Left colon (tissue), 2 donors: ENCODE results near the gene GRK1. TPM values are rescaled to one million over a fixed set of nuclear protein-coding genes. Genes with fewer than 3 reads are reported as not detected.
A peak's percentile ranks its signal among the peaks of the same experiment; 100 is the strongest.

Source experiments
- ATAC-seq: fragments of 200-7000 bp; cut with Tn5 transposase; one replicate; pipeline ENCODE4 v1.9.1; 2020; ENCODE audit warnings: mild to moderate bottlenecking, moderate library complexity
- DNase-seq, 2 donors: peaks; one replicate each; pipeline ENCODE4 v3.0.0-alpha.2; 2020
- intact Hi-C, 2 donors: fragments of 100-400 bp; cut with DNase I in 1 of 2; cut with micrococcal nuclease in 1 of 2; formaldehyde crosslinking; loops; one replicate each; pipeline versions ENCODE4 v1.11.2 to v1.14.0; 2022; cut with DNase I, micrococcal nuclease
- total RNA-seq, 2 donors: library from RNA; stranded (reverse); fragmentation: NEBNext Ultra II Directional; extraction: Animal tissue kit (Norgen Biotek cat#: 25700); gene quantifications; one replicate each; pipeline ENCODE4 v1.2.1, GENCODE V29; 2021
- donor health status: DM: no; HTN: no; CAD: no.
- donor health status: DM: yes; HTN: yes; CAD: no.

GRK1 gene
- total RNA-seq, 2 donors from 2014 or later: 0.09 TPM; not detected in 1

DNA sequence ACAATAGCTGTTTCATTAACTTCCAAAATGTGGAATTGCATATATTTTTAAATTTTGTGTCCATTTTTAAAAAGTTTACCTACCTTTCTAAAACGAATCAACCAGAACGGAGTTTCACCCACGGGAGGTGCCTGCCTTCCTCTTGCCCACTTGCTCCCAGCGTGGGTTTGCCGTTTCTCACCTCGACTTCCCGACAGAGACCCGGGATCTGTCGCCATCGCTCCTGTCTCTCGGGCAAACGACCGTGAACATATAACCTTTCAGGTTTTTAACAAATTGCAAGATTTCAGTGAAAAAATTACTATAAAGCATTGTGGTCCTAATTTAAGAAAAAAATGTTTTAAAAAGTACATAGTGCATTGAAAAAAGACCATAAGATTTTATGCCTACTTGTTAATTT, 96.2 kb downstream of the GRK1 start:
- no peak for ATAC-seq
- DNase-seq: no peak
- intact Hi-C loops: no loop called here

DNA sequence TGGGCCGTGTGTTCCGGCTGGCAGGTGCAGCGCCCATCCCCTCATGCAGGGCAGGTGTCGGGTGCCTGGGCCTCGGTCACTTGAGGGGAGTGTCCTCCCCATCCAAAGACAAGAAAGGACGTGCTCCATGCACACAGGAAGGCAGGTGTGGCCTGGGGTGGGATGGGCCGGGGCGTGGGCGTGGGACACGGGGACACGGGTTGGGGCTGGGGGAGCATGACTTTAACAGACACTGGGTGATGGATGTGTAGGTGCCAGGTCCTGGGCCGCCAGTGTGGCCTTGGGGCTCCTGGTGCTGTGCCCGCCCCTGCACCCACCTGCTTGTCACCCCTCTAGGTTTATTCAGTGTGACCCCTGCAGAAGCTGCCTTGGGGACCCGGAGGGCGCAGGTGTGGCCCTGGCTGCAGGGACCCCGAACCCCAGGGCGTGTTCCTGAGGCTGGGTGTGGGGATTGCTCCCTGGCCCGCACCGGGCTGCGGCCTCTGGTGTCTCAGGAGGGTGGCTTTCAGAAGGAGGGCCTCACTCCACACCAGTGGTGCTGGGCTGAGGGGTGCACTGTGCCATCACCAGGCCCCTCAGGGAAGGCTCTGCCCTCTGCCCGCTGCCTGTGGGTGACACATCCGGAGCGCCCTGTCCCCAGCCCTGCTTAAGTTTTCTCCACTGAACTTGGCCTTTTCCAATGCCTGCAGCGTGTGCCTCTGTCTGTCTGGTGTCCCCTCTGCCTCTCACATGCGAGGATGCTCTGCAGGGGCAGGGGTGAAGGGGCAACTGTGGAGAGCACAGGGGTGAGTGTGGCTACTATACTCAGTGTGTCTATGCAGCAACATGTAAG, 97.2 kb downstream of the GRK1 start:
- ATAC-seq (no peak), DNase-seq (no peak)
- intact Hi-C loops: no loop called here

DNA sequence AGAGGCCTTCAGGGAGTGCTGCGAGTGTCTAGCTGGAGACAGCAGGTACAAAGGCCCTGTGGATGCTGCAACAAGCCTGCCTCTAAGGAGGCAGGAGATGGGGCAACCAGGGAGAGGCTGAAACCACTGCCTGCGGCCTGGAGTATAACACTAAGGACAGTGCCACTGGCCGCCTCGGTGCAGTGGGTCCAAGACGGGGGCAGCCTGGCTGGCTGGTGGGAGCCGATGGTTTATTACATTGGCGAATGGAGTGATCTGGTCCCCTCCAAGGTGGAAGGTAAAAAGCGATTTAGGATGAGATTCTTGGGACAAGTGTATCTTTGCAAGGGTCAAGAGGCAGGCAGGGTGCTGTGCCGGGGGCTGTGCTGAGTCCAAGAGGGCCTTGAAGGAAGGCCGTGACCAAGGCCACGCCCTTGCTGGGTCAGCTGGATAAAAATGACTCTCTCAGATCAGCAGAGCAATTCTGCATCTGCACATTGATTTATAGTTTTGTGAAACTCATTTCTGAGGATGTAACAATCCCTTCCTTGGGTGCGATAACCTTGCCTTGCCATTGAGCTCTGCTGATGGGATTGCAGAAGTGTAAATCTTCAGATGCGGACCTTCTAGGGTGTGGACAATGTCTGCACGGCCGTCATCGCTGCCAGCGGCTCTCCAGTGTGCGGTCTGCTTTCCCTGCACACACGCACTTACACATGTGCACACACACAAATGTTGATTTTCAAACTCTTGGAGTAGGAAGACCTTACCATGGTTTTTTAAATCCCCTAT, 98.0 kb downstream of the GRK1 start:
- ATAC-seq (no peak), DNase-seq (no peak)
- intact Hi-C loops: no loop called here

DNA sequence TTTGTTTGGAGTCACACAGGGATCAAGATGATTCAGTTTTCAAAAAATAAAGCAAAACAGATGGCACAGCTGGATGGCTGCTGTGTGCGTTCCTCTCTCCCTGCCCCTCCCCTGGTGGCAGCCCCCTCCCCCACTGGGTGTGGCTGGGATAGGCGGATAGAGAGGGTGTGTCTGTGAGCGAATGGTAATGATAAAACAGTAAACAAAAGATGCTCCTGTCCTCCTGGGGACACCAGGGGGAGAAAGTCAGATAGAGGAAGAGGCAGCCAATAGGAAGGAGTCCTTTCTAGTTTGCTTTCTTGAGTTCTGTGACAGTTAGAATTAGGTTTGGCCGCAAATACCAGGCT, 98.5 kb downstream of the GRK1 start:
- intact Hi-C loops: no loop called here
- ATAC-seq (peak; percentile 42), DNase-seq (no peak)

DNA sequence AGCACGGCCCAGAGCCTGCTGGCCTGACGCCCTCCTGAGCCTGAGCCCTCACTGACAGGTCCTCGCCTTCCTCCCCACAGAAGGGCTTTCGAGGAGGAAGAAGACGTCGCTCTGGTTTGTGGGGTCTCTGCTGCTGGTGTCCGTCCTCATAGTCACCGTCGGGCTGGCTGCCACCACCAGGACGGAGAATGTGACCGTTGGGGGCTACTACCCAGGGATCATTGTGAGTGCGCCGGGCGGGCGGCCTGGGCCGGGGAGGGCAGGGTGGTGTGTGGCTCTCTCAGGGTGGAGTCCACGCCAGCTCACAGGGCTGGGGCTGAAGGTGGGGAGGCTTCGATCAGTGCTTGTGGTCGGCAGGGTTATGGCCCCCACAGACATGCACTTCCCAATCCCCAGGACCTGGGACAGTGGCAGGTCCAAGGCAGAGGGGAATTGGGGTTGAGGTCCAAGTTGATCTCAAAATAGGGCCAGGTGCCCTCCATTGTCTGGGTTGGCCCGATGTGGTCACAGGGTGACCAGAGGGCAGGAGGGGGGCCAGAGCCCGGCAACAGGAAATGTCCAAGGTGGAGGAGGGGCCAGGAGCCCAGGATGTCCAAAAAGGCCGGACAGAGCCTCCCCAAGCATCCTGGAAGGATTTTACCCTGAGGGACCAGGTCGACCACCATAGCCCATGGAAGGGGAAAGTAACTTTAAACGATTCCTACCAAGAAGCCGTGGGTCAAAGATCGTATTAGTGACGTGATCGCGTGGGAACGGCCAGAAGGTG, 99.2 kb downstream of the GRK1 start:
- DNase-seq: no peak
- ATAC-seq: no peak
- intact Hi-C loops: no loop called here

DNA sequence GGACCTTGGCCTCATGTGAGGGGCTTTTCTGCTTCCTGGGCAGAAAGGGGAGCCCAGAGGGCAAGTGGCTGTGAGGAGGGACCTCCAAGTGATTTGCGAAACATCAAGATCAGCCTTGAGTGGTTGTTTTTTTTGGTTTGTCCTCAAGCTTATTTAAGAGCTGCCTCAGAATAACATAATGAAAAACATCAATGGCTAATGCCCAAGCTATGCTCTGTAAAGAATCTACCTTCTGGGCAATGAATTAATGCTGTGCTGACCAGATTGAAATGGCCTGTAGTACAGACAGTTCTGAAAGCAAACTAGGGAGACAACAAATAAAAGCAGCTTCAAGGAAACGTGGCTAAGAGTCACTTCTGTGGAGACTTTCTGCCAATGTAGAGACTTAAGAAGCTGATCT, 100.3 kb downstream of the GRK1 start:
- DNase-seq: no peak
- intact Hi-C loops: no loop called here
- no peak for ATAC-seq

DNA sequence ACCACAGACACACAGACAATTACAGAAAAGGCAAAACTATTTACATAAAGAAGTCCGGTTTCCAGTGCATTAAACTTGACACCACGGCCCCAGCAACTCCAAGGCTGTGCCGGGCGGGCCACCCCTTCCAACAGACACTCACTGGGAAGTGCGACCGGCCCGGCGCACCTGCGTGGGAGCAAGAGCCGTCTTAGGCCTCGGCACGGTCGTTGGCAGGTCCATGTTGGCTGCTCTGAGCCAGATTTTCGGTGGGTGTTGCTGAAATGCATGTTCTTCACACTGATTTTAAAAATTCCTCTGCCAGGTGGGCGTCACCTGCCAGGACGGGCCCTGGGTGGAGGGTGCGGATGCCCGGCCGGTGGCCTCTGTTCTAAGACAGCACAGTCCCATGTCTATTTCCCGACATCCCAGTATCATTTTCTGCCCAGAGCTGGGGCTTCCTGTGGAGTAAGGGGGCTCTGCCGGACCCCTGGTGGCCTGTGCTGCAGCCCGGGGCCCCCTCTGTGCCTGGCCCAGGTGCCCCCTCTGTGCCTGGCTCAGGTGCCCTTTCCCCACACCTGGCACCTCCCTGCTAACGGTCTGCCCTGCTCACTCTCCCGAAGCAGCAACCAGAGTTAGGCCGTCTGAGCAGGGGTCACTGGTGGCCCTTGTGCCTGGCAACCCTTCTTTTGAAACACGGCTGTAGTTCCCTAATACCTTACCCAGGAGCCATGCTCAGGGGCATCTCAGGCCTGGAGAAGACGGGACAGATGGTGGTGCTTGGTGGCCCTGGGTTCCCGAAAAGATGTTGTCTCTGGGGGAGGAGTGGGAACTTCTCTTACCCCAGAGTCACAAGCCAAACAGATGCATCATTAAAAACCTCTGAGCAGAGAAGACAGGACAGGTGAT, 101.2 kb downstream of the GRK1 start:
- DNase-seq: no peak
- intact Hi-C loops: no loop called here
- ATAC-seq: no peak

DNA sequence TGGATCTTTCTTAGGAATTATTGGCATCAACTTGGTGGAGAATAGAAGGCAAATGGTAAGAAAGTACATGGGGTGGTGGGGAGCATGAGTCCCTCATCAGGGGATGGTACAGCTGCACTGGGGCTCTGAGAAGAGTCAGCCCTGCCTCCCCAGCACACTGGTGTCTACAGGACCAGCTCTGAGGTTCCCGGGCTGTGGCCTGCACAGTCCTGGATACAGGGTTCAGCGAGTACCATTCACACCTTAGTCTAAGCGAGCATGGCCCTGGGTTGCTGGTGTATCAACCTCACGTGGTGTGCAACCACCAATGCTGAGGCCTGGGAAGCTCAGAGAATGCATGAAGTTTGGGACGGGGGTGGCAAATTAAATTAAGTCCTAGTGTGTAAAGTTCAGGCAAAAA, 102.1 kb downstream of the GRK1 start:
- ATAC-seq: no peak
- intact Hi-C loops: no loop called here

DNA sequence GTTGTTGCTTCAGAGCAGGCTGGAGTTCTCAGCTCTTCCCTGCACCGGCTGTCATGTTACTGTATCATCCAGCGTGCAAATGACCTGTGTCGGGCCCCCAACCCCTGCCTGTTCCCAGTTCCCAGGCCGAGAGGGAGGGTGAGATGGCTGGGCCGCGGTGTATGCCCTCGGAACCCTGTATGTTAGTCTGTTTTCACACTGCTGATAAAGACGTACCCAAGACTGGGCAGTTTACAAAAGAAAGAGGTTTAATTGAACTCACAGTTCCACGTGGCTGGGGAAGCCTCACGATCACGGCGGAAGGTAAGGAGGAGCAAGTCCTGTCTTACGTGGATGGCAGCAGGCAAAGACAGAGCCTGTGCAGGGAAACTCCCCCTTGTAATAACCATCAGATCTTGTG, 102.9 kb downstream of the GRK1 start:
- ATAC-seq: no peak
- DNase-seq: no peak
- intact Hi-C loops: no loop called here

More for the DNA sequence above, 102.1 kb downstream of the GRK1 start:
- no peak for DNase-seq

DNA sequence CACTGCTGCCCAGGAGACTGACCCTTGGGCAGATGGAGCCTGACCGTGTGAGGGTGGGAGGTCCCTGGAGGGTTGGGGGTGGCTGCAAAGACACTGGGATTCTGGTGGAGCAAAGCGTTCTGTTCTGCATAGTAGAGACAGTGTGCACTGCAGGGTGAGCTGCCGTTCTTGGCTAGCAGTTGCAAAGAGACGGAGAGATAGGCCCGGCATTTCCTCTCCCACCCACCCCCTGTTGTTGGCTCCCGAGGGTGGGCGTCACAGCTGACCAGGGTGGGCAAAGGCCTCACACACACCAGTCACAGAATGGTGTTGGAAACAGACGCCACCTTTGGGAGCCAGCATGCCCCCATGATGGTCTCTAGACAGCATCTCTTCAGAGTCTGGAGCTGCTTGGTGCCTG, 103.4 kb downstream of the GRK1 start:
- ATAC-seq (no peak), DNase-seq (no peak)
- intact Hi-C loops: no loop called here

DNA sequence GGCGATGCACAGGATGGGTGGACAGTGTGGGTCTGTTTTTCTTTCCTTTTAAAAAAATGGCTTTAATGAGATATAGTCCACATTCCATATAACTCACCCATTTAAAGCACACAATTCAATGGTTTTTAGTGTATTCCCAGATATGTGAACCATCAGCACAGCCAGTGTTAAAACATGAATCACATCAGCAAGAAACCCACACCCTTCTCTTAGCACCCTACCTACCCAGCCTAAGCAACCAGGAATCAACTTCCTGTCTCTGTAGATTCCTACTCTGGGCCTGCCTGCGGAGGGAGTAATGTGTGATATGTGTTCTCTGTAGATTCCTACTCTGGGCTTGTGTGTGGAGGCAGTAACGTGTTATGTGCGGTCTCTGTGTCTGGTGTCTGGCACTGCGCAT, 103.9 kb downstream of the GRK1 start:
- no peak for DNase-seq
- intact Hi-C loops: no loop called here
- ATAC-seq: no peak

DNA sequence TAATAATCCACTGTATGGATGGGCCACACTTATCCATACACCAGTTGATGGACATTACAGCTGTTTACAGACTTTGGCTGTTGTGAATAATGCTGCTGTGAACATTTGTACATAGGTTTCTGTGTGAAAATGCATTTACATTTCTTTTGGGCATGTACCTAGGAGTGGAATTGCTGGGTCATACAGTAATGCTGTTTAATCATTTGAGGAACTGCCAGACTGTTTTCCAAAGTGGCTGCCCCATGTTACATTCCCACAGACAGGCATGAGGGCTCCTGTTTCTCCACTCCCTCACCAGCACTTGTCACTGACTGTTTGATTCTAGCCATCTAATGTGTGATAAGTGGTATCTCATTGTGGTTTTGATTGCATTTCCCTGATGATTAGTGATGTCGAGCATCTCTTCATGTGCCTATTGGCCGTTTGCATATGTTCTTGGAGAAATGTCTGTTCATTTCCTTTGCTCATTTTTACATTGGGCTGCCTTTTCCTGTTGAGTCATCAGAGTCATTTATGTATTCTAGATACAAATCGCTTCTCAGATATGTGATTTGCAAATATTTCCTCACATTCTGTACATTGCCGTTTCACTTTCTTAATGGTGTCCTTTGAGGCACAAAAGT, 104.8 kb downstream of the GRK1 start:
- DNase-seq (no peak), ATAC-seq (no peak)
- intact Hi-C loops: no loop called here

DNA sequence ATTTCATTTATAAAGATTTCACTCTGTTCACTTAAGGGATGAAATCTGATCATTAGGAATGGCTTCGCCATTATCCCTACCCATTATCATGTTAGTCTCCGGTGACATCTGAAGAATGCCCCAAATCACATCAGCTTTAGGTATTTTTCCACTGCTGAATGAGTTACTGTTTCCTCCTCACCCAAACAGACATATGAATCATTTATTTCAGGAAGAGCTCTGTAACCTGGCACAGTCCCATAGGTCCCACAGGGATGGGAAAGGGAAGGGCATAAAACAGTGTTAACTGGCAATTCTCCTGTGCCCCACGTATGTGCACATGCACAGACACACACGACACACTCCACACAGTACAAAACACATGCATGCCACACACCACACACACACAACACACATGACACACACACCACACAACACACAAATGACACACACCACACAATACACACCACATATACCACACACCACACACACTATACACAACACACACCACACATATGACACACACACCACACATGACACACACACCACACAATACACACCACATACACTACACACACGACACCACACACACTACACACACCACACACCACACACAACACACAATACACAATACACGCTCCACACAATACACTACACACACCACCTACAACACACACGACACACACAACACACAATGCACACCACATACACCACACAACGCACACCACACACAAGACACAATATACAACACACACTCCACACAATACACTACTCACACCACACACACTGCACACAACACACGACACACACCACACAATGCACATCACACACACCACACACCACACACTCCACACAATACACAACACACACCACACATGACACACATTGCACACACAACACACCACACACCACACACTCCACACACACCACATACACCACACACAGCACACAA, 107.4 kb downstream of the GRK1 start:
- intact Hi-C loops: no loop called here
- DNase-seq (no peak), ATAC-seq (no peak)

DNA sequence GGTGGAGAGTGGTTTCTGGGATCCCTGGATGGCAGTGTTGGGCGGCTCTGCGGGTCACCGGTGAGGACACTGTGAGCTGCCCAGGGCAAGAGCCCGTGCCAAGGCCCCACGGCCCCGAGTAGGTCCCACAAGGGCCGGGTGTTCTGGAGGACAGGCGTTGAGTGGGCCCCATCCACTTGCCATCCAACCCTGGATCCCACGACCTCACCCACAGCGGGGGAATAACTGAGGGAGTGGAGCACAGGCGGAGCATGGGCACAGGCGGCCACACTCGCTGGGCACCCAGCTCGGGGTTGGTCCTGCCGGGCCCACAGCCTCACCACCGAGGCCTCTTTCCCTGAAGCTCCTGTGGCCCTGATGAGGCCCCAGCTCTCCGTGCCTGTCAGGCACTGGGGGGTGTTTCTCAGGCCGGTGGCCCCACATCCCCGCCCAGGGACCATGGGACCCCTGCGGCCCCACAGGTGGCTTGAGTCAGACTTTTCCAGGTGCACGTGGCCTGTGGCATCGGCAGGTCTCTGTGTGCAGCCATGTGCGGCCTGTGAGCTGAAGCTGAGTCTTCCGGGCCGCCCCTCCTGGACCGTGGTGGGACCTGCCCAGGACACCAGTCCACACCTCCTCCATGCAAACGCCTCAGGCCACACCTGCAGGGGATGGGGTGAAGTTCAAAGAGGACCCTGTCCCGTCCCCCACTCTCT, 108.6 kb downstream of the GRK1 start:
- DNase-seq: no peak
- ATAC-seq: no peak
- intact Hi-C loops: no loop called here

DNA sequence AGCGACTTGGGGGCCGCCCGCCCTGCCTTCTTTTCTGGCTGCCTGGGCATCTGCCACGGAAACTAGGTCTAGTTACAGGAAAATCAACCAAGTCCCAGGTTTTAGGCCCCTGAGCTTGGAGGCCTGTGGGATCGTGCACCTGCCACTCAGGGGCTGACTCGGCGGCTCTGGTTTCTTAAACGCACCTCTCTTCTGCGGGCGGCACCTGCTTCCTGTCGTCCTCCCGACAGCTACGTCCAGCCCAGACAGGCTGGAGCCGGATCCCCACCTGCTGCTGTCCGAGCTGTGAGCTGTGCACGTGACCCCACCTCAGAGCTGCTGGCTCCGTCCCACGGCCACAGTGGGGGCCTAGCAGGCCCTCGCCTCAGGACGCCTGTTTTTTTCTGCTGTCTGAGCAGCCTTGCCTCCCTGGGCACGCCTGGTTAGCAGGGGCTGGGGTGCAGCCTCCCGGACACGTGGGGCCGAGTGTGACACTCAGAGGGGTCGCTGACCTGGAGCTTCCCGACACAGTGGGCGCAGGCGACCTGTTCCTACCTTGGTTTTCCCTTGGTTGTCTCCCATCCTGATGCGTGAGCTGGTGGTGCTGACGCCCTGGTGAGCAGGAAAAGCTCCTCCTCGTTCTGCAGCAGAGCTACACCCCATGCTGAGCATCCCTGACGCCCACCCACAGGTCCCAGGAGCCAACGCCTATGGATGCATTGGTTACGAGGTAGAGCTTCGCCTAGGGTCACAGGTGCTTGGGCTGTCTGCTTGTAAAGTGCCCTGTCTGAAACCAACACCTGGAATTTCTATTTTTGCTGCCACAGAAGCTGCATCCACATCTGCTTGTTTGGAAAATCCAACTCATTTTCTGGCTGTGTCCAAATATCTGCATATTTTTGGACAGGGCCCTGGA, 109.5 kb downstream of the GRK1 start:
- DNase-seq (no peak), ATAC-seq (no peak)
- intact Hi-C loops: no loop called here
